Osteocyte (in vitro differentiated cells): ENCODE results near the gene ADAMTS18. TPM values are rescaled to one million over a fixed set of nuclear protein-coding genes. Genes with fewer than 3 reads are reported as not detected.

ENCODE experiments used
- DNase-seq: peaks from one replicate; pipeline ENCODE4 v3.0.0; 2021; ENCODE audit warnings: mixed read lengths; ENCODE audit not compliant: unreplicated experiment; ENCODE audit errors: extremely low spot score
- H3K27ac Mint-ChIP-seq: one replicate; pipeline ENCODE4 v1.8.0; 2021; ENCODE audit warnings: mild to moderate bottlenecking, mixed read lengths; ENCODE audit not compliant: unreplicated experiment
- H3K27me3 Mint-ChIP-seq: one replicate; pipeline ENCODE4 v1.8.0; 2021; ENCODE audit warnings: mixed read lengths; ENCODE audit not compliant: unreplicated experiment
- H3K36me3 Mint-ChIP-seq: one replicate; pipeline ENCODE4 v1.8.0; 2021; ENCODE audit warnings: mixed read lengths; ENCODE audit not compliant: unreplicated experiment
- H3K4me1 Mint-ChIP-seq: one replicate; pipeline ENCODE4 v1.8.0; 2021; ENCODE audit warnings: mixed read lengths; ENCODE audit not compliant: unreplicated experiment
- H3K4me3 Mint-ChIP-seq: one replicate; pipeline ENCODE4 v1.8.0; 2021; ENCODE audit warnings: mild to moderate bottlenecking, moderate library complexity, mixed read lengths; ENCODE audit not compliant: unreplicated experiment
- H3K9me3 Mint-ChIP-seq: one replicate; pipeline ENCODE4 v1.8.0; 2021; ENCODE audit warnings: mixed read lengths; ENCODE audit not compliant: unreplicated experiment
- CTCF ChIP-seq: fragments of 200-600 bp; sonication (generic); IDR thresholded peaks from 2 replicates; pipeline ENCODE4 v1.5.0; 2021; ENCODE audit warnings: antibody characterized with exemption, mild to moderate bottlenecking, moderate library complexity
- total RNA-seq: library from RNA; stranded (reverse); gene quantifications from 2 replicates; pipeline ENCODE4 v1.2.1, GENCODE V29; 2021

ADAMTS18 gene
- total RNA-seq, 1 donor from 2014 or later = not detected

DNA sequence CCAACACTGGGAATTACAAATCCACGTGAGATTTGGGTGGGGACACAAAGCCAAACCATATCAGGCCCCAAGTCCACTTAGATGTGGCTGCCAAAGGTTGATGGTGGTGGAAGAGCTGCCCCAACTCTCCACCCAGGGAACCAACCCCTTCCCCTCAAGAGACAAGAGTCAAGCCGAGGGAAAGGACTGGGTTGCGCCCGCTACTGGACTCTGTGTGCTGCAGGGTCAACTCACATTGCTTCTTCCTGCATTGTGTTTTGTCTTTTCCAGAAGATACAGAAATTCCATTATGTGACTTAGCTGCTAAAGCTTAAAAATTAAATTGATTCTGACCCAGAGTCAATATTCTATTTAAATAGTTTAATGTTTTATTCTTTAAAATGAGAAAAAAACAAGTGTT lies 58.5 kb downstream of the ADAMTS18 start:
- H3K9me3 Mint-ChIP-seq = no peaks in the 10 kb centered on the region
- peaks cover 9% of the 10 kb centered on the region for H3K27me3 Mint-ChIP-seq
- H3K36me3 Mint-ChIP-seq = no peaks in the 10 kb centered on the region
- DNase-seq = no peak
- no peaks in the 10 kb centered on the region for H3K4me1 Mint-ChIP-seq
- no peak for TF ChIP-seq CTCF
- H3K27ac Mint-ChIP-seq = no peak overlapping the region
- H3K4me3 Mint-ChIP-seq = no peak overlapping the region

GRCh38 chr16:77375396-77375795 lies 59.4 kb downstream of the ADAMTS18 start:
- Mint-ChIP-seq H3K27ac (no peak overlapping the region), H3K36me3 (no peaks in the 10 kb centered on the region), H3K4me3 (no peak overlapping the region), H3K9me3 (no peaks in the 10 kb centered on the region), H3K27me3 (peaks cover 11% of the 10 kb centered on the region), H3K4me1 (no peaks in the 10 kb centered on the region)
- TF ChIP-seq CTCF = no peak
- no peak for DNase-seq

DNA sequence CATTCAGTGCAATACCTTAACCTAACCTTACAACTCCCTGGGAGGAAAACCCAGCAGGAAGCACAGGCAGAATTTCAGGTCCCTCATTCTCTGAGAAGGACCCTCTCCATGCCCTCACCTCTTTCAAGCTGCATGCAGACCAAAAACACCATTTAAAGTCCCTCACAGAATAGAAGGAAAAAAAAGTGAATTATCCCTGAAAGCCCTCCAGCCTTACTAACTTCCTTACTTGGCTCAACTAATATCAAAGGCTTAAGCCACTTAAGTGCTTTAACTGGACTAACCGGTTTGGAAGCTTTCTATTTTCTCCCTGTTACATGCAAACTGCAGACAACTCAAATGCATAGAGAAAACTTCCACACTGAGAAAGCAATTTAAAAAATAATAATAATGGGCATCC lies 60.5 kb downstream of the ADAMTS18 start:
- H3K9me3 Mint-ChIP-seq = no peaks in the 10 kb centered on the region
- DNase-seq = no peak
- no peak for TF ChIP-seq CTCF
- H3K36me3 Mint-ChIP-seq = no peaks in the 10 kb centered on the region
- H3K4me3 Mint-ChIP-seq = no peak overlapping the region
- H3K27me3 Mint-ChIP-seq = peaks cover 19% of the 10 kb centered on the region
- no peak overlapping the region for H3K27ac Mint-ChIP-seq
- H3K4me1 Mint-ChIP-seq = no peaks in the 10 kb centered on the region

- no peak for DNase-seq
- no peak for TF ChIP-seq CTCF
- Mint-ChIP-seq H3K4me1 (no peaks in the 10 kb centered on the region), H3K4me3 (no peak overlapping the region), H3K27me3 (peaks cover 19% of the 10 kb centered on the region), H3K36me3 (no peaks in the 10 kb centered on the region), H3K9me3 (no peaks in the 10 kb centered on the region), H3K27ac (no peak overlapping the region)
Observed at GRCh38 chr16:77373726-77374125, 61.1 kb downstream of the ADAMTS18 start.

GRCh38 chr16:77364770-77365169 lies 70.1 kb downstream of the ADAMTS18 start:
- no peak for DNase-seq
- Mint-ChIP-seq H3K4me1 (no peaks in the 10 kb centered on the region), H3K4me3 (no peak overlapping the region), H3K36me3 (no peaks in the 10 kb centered on the region), H3K27me3 (peaks cover 8% of the 10 kb centered on the region), H3K9me3 (no peaks in the 10 kb centered on the region), H3K27ac (no peak overlapping the region)
- no peak for TF ChIP-seq CTCF
